Measurements from ENCODE around the gene PDXDC1. TPM values are rescaled to one million over a fixed set of nuclear protein-coding genes. Genes with fewer than 3 reads are reported as not detected.

Gene PDXDC1
- total RNA-seq, 2 donors from 2014 or later: 63.3 to 66.2 TPM

GRCh38 chr16:15035163-15035729 lies 60.4 kb downstream of the PDXDC1 start:
- DNase-seq (no peak), ATAC-seq (no peak)
- Histone ChIP-seq H3K4me3 (no peak overlapping the region), H3K27me3 (no peaks in the 10 kb centered on the region), H3K4me1 (no peaks in the 10 kb centered on the region), H3K9me3 (no peaks in the 10 kb centered on the region), H3K36me3 (replicated peaks in 1 of 2; ENCODE audit: insufficient read depth in 1 of 2, low read depth in 2 of 2) (peaks cover 15 to 61% of the 10 kb centered on the region in 2 donors), H3K27ac (no peak overlapping the region)
- 76 to 87% methylated on average over 13 to 15 of the region's 15 CpGs for WGBS, 2 donors
- intact Hi-C loops (cut with DNase I): no loop called here
- no peak for TF ChIP-seq CTCF (IDR thresholded peaks at IDR 0.05)
- no peak for TF ChIP-seq POLR2A (IDR thresholded peaks at IDR 0.05)

GRCh38 chr16:15037003-15037402 lies 62.2 kb downstream of the PDXDC1 start:
- H3K4me3 ChIP-seq: no peak overlapping the region
- H3K36me3 ChIP-seq (replicated peaks in 1 of 2; ENCODE audit: insufficient read depth in 1 of 2, low read depth in 2 of 2): peaks cover 9 to 59% of the 10 kb centered on the region in 2 donors
- H3K4me1 ChIP-seq: no peaks in the 10 kb centered on the region
- H3K27me3 ChIP-seq: no peaks in the 10 kb centered on the region
- 87 to 91% methylated on average over 10 of the region's 10 CpGs for WGBS, 2 donors
- H3K27ac ChIP-seq: no peak overlapping the region
- H3K9me3 ChIP-seq: no peaks in the 10 kb centered on the region
- ATAC-seq (no peak), DNase-seq (no peak)
- intact Hi-C loops (cut with DNase I): no loop called here
- TF ChIP-seq POLR2A (IDR thresholded peaks at IDR 0.05) (no peak), CTCF (IDR thresholded peaks at IDR 0.05) (no peak)

- Histone ChIP-seq H3K27me3 (no peaks in the 10 kb centered on the region), H3K4me1 (no peaks in the 10 kb centered on the region), H3K36me3 (replicated peaks in 1 of 2; ENCODE audit: insufficient read depth in 1 of 2, low read depth in 2 of 2) (peaks cover 9 to 52% of the 10 kb centered on the region in 2 donors), H3K27ac (no peak overlapping the region), H3K4me3 (no peak overlapping the region), H3K9me3 (no peaks in the 10 kb centered on the region)
- WGBS, 2 donors: 84 to 88% methylated on average over 4 of the region's 4 CpGs
- TF ChIP-seq POLR2A (IDR thresholded peaks at IDR 0.05) (no peak), CTCF (IDR thresholded peaks at IDR 0.05) (no peak)
- ATAC-seq: no peak
- intact Hi-C loops (cut with DNase I): no loop called here
- DNase-seq: no peak
These were observed 62.9 kb downstream of the PDXDC1 start for GRCh38 chr16:15037745-15038144.

GRCh38 chr16:15038689-15039088 lies 63.9 kb downstream of the PDXDC1 start:
- DNase-seq (no peak), ATAC-seq (no peak)
- no peak for TF ChIP-seq POLR2A (IDR thresholded peaks at IDR 0.05)
- TF ChIP-seq CTCF (IDR thresholded peaks at IDR 0.05): no peak
- intact Hi-C loops (cut with DNase I): no loop called here
- no peaks in the 10 kb centered on the region for H3K27me3 ChIP-seq
- no peaks in the 10 kb centered on the region for H3K4me1 ChIP-seq
- H3K27ac ChIP-seq: no peak overlapping the region
- WGBS, 2 donors: 89 to 93% methylated on average over 9 of the region's 9 CpGs
- no peak overlapping the region for H3K4me3 ChIP-seq
- peaks cover 9 to 43% of the 10 kb centered on the region in 2 donors for H3K36me3 ChIP-seq (replicated peaks in 1 of 2; ENCODE audit: insufficient read depth in 1 of 2, low read depth in 2 of 2)
- no peaks in the 10 kb centered on the region for H3K9me3 ChIP-seq
